Measurements from ENCODE around the gene HECW1.

- TF ChIP-seq EP300 (IDR thresholded peaks at IDR 0.05), result no peak
- TF ChIP-seq, protein P1, sequence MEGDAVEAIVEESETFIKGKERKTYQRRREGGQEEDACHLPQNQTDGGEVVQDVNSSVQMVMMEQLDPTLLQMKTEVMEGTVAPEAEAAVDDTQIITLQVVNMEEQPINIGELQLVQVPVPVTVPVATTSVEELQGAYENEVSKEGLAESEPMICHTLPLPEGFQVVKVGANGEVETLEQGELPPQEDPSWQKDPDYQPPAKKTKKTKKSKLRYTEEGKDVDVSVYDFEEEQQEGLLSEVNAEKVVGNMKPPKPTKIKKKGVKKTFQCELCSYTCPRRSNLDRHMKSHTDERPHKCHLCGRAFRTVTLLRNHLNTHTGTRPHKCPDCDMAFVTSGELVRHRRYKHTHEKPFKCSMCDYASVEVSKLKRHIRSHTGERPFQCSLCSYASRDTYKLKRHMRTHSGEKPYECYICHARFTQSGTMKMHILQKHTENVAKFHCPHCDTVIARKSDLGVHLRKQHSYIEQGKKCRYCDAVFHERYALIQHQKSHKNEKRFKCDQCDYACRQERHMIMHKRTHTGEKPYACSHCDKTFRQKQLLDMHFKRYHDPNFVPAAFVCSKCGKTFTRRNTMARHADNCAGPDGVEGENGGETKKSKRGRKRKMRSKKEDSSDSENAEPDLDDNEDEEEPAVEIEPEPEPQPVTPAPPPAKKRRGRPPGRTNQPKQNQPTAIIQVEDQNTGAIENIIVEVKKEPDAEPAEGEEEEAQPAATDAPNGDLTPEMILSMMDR (IDR thresholded peaks at IDR 0.05), result no peak
- TF ChIP-seq PHF8 (IDR thresholded peaks at IDR 0.05; ENCODE audit: borderline replicate concordance, low read depth), result no peak
- TF ChIP-seq CHD2 (IDR thresholded peaks at IDR 0.05; ENCODE audit: low read length, partially characterized antibody), result no peak
- TF ChIP-seq MAFK (IDR thresholded peaks at IDR 0.05; ENCODE audit: partially characterized antibody), result no peak
- no peak for TF ChIP-seq POLR2A (IDR thresholded peaks at IDR 0.05; ENCODE audit: low read length)
- TF ChIP-seq FOXS1 (CRISPR knock-in tag; IDR thresholded peaks at IDR 0.05), result no peak
- TF ChIP-seq POLR2AphosphoS2 (conservative IDR thresholded peaks at IDR 0.05; ENCODE audit: low read length), result no peak
- no peak for TF ChIP-seq REST (IDR thresholded peaks at IDR 0.05)
These were observed 369.6 kb downstream of the HECW1 start for GRCh38 chr7:43481902-43482678.
